Activated CD8-positive, alpha-beta memory T cell treated with anti-CD3 and anti-CD28 coated beads, Interleukin-2, amount 50 U/mL, for 1 hour (primary cell): ENCODE data around the gene CLCN2.

Source experiments
- DNase-seq: peaks from one replicate; pipeline ENCODE4 v3.0.0-alpha.2; 2020; ENCODE audit errors: extremely low read depth

CLCN2 gene

GRCh38 chr3:184360070-184360928 lies 1.1 kb downstream of the CLCN2 start:
- DNase-seq: no peak

GRCh38 chr3:184359610-184360009 lies 1.8 kb downstream of the CLCN2 start:
- no peak for DNase-seq

GRCh38 chr3:184358921-184359350 lies 2.5 kb downstream of the CLCN2 start:
- DNase-seq: no peak

- no peak for DNase-seq
Measured at GRCh38 chr3:184358124-184358767, 3.2 kb downstream of the CLCN2 start.

GRCh38 chr3:184357248-184358123 lies 3.9 kb downstream of the CLCN2 start:
- no peak for DNase-seq

- DNase-seq: no peak
Measured at GRCh38 chr3:184355261-184356040, 6.0 kb downstream of the CLCN2 start.

- no peak for DNase-seq
Measured at GRCh38 chr3:184354754-184355153, 6.7 kb downstream of the CLCN2 start.

GRCh38 chr3:184354121-184354728 lies 7.2 kb downstream of the CLCN2 start:
- DNase-seq: no peak

GRCh38 chr3:184353546-184353941 lies 7.9 kb downstream of the CLCN2 start:
- DNase-seq: no peak

- no peak for DNase-seq
Measured at GRCh38 chr3:184352897-184353545, 8.4 kb downstream of the CLCN2 start.

GRCh38 chr3:184352149-184352785 lies 9.1 kb downstream of the CLCN2 start:
- no peak for DNase-seq

GRCh38 chr3:184351511-184352148 lies 9.8 kb downstream of the CLCN2 start:
- no peak for DNase-seq

GRCh38 chr3:184350618-184351017 lies 10.8 kb downstream of the CLCN2 start:
- no peak for DNase-seq

- DNase-seq: no peak
Measured at GRCh38 chr3:184349563-184350470, 11.6 kb downstream of the CLCN2 start.

- DNase-seq: no peak
Measured at GRCh38 chr3:184348057-184348382, 13.4 kb downstream of the CLCN2 start.

- no peak for DNase-seq
Measured at GRCh38 chr3:184347321-184348056, 13.9 kb downstream of the CLCN2 start.

- no peak for DNase-seq
Measured at GRCh38 chr3:184346480-184347190, 14.8 kb downstream of the CLCN2 start.
